Cardiac fibroblast (primary cell): Measurements from ENCODE around the gene PLEKHN1.

Experiments used
- DNase-seq, 2 donors: peaks; one replicate each; pipeline versions ENCODE4 v3.0.0 to v3.0.0-alpha.2; 2010; ENCODE audit warnings: low read depth in 2 of 2
- H3K4me3 ChIP-seq, 2 donors: replicated peaks in 1 of 2; 1 replicate in 1 of 2; 2 replicates in 1 of 2; pipeline ENCODE4 v1.5.1; 2011; ENCODE audit warnings: low read depth in 2 of 2, low read length in 2 of 2, mild to moderate bottlenecking in 2 of 2, moderate library complexity in 1 of 2
- CTCF ChIP-seq: IDR thresholded peaks from one replicate; pipeline ENCODE4 v1.5.1; 2011; ENCODE audit warnings: low read depth, mild to moderate bottlenecking, low read length, inconsistent platforms

The PLEKHN1 gene

GRCh38 chr1:934991-935750 is 31.1 kb upstream of the PLEKHN1 start:
- DNase-seq: no peak
- TF ChIP-seq CTCF: no peak
- no peak overlapping the region for H3K4me3 ChIP-seq

GRCh38 chr1:935751-936231 is 30.5 kb upstream of the PLEKHN1 start:
- H3K4me3 ChIP-seq: no peak overlapping the region
- no peak for TF ChIP-seq CTCF
- no peak for DNase-seq

GRCh38 chr1:936348-937264 is 29.7 kb upstream of the PLEKHN1 start:
- H3K4me3 ChIP-seq: no peak overlapping the region
- no peak for TF ChIP-seq CTCF
- DNase-seq: no peak

- no peak for DNase-seq
- H3K4me3 ChIP-seq: no peak overlapping the region
- TF ChIP-seq CTCF: no peak
Observed at GRCh38 chr1:937521-937920, 28.8 kb upstream of the PLEKHN1 start.

- peak in 1 of 2 donors; percentile 31 for DNase-seq
- peak; percentile 58 for TF ChIP-seq CTCF
- no peak overlapping the region for H3K4me3 ChIP-seq
Observed at GRCh38 chr1:938088-938683, 28.1 kb upstream of the PLEKHN1 start.

GRCh38 chr1:938711-939489 is 27.4 kb upstream of the PLEKHN1 start:
- no peak for DNase-seq

More at GRCh38 chr1:938711-939489, 27.4 kb upstream of the PLEKHN1 start:
- no peak for TF ChIP-seq CTCF
- H3K4me3 ChIP-seq: no peak overlapping the region
